NB4 (cell line): Measurements from ENCODE around the gene GALNS.

ENCODE experiments used
- CTCF ChIP-seq: IDR thresholded peaks from one replicate; pipeline ENCODE4 v1.5.1; 2012; ENCODE audit warnings: low read depth, low read length
- MAX ChIP-seq: IDR thresholded peaks from 2 replicates; pipeline ENCODE4 v1.6.1; 2011; ENCODE audit warnings: low read depth, low read length

DNA sequence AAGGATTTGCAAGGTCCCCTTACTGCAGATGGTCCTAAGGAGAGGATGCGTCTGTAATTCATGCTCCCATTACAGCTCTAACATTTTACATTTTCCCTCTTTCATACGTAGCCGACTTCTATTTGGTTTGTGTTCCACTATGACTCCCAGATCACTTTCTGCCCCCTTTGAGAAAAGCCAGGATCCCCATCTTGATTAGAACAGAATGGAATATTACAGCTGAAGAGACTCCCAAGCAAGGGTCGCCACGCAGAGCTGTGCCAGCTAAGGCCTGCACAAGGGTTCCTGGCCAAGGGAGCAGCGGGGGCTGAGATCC is 56.5 kb downstream of the GALNS start:
- TF ChIP-seq MAX (no peak; the same call in 1 of the 2 replicates), CTCF (no peak)
